K562 (cell line): ENCODE measurements around the gene HRAS. TPM values are rescaled to one million over a fixed set of nuclear protein-coding genes. Genes with fewer than 3 reads are reported as not detected.

ENCODE experiments used
- ATAC-seq: fragments of 200-7000 bp; cut with Tn5 transposase; 3 replicates; pipeline ENCODE4 v1.9.1; 2020; ENCODE audit warnings: moderate library complexity
- BruUV-seq: library from RNA; stranded (reverse); fragments of 400-500 nt; replicated peaks from 2 replicates; lab custom pipeline; 2021; lab: Mats Ljungman, UMichigan
- CTCF ChIA-PET: fragments of 300-600 bp; formaldehyde crosslinking; extraction: SDS; loops from one replicate; lab custom pipeline; 2021; ENCODE audit warnings: low intra/inter-chr PET ratio; lab: Yijun Ruan, JAX
- POLR2A ChIA-PET: fragments of 300-600, 350-650 bp; sonication (Branson Sonifier 250); formaldehyde crosslinking; extraction: SDS; loops from one replicate; lab custom pipeline; 2021; ENCODE audit warnings: antibody characterized with exemption, inconsistent platforms; lab: Yijun Ruan, JAX
- DNase-seq, 4 experiments: peaks; one replicate each; pipeline versions ENCODE4 v3.0.0 to v3.0.0-alpha.2; 2011 to 2018; ENCODE audit warnings: low spot score in 3 of 4, mixed read lengths in 3 of 4; ENCODE audit errors: extremely low read depth in 1 of 4
- FAIRE-seq: peaks from 2 replicates; lab custom pipeline; 2011; peaks lifted over from hg19 to GRCh38; lab: Jason Lieb, UNC
- H2AFZ ChIP-seq: 2 replicates; pipeline ENCODE4 v1.6.0; 2011; ENCODE audit warnings: low read depth, low read length, control low read depth, inconsistent platforms
- H3K27ac ChIP-seq: fragments of 200-600 bp; 3 replicates; pipeline ENCODE4 v1.8.0; 2011; ENCODE audit warnings: low read depth, mild to moderate bottlenecking, control low read depth, inconsistent platforms, low read length, moderate library complexity, mixed read lengths; ENCODE audit errors: extremely low read depth
- H3K27me3 ChIP-seq, 2 experiments: fragments of 300-600 bp in 1 of 2; 2 replicates in 1 of 2; 3 replicates in 1 of 2; pipeline versions ENCODE4 v1.6.0 to v1.8.0; 2011; ENCODE audit warnings: inconsistent platforms in 2 of 2, low read length in 2 of 2, mild to moderate bottlenecking in 1 of 2, mixed read lengths in 1 of 2, moderate library complexity in 1 of 2; ENCODE audit not compliant: control insufficient read depth in 2 of 2, insufficient read depth in 2 of 2
- H3K36me3 ChIP-seq: fragments of 300-600 bp; 3 replicates; pipeline ENCODE4 v1.8.0; 2011; ENCODE audit warnings: mild to moderate bottlenecking, low read length, inconsistent platforms; ENCODE audit not compliant: control insufficient read depth, insufficient read depth
- H3K4me1 ChIP-seq, 2 experiments: fragments of 200-600 bp in 1 of 2; replicated peaks in 1 of 2; 2 replicates in 1 of 2; 3 replicates in 1 of 2; pipeline versions ENCODE4 v1.5.1 to v1.8.0; 2011; ENCODE audit warnings: inconsistent platforms in 2 of 2, low read length in 2 of 2, mild to moderate bottlenecking in 1 of 2, mixed read lengths in 1 of 2, moderate library complexity in 1 of 2; ENCODE audit not compliant: control insufficient read depth in 2 of 2, insufficient read depth in 2 of 2
- H3K4me2 ChIP-seq: 2 replicates; pipeline ENCODE4 v1.6.1; 2011; ENCODE audit warnings: low read length, control low read depth, inconsistent platforms, mixed read lengths; ENCODE audit not compliant: insufficient read depth
- H3K4me3 ChIP-seq: fragments of 200-600 bp; sonication (generic), shearing (Covaris generic); 2 replicates; pipeline ENCODE4 v1.5.1; 2016; ENCODE audit warnings: control low read depth, inconsistent platforms
- H3K79me2 ChIP-seq: fragments of 200-600 bp; 3 replicates; pipeline ENCODE4 v1.8.0; 2011; ENCODE audit warnings: low read length, inconsistent platforms; ENCODE audit not compliant: control insufficient read depth, insufficient read depth
- H3K9ac ChIP-seq, 2 experiments: 2 replicates each; pipeline versions ENCODE4 v1.6.0 to v1.6.1; 2011; ENCODE audit warnings: low read depth in 2 of 2, low read length in 2 of 2, control low read depth in 1 of 2, inconsistent platforms in 1 of 2, mild to moderate bottlenecking in 1 of 2, mixed read lengths in 1 of 2; ENCODE audit not compliant: insufficient read depth in 1 of 2
- H3K9me1 ChIP-seq: one replicate; pipeline ENCODE4 v1.6.0; 2011; ENCODE audit warnings: inconsistent platforms, mild to moderate bottlenecking, low read length, moderate library complexity; ENCODE audit not compliant: control insufficient read depth, insufficient read depth
- H3K9me3 ChIP-seq: replicated peaks from 2 replicates; pipeline ENCODE4 v1.5.1; 2011; ENCODE audit warnings: low read depth, low read length, inconsistent platforms; ENCODE audit not compliant: control insufficient read depth, insufficient read depth
- H4K20me1 ChIP-seq: replicated peaks from 2 replicates; pipeline ENCODE4 v1.6.1; 2011; ENCODE audit warnings: low read length, inconsistent platforms, mixed read lengths; ENCODE audit not compliant: control insufficient read depth, insufficient read depth
- ATF1 ChIP-seq, 2 experiments: fragments of 450-650 bp in 1 of 2; IDR thresholded peaks; 2 replicates each; pipeline ENCODE4 v1.6.1; 2016; ENCODE audit warnings: missing compliant biosample characterization in 1 of 2, missing genetic modification characterization in 1 of 2
- ILK ChIP-seq: fragments of 450-650 bp; IDR thresholded peaks from 2 replicates; pipeline ENCODE4 v1.6.1; 2016; ENCODE audit warnings: missing genetic modification characterization, low read depth, mild to moderate bottlenecking, missing compliant biosample characterization, moderate library complexity, borderline replicate concordance
- KAT8 ChIP-seq: fragments of 450-650 bp; IDR thresholded peaks from 2 replicates; pipeline ENCODE4 v1.6.1; 2016; ENCODE audit warnings: low read depth, mild to moderate bottlenecking
- MBD2 ChIP-seq: sonication (generic); IDR thresholded peaks from 2 replicates; pipeline ENCODE4 v1.6.1; 2016; ENCODE audit warnings: low read depth, borderline replicate concordance
- RBM25 ChIP-seq: fragments of 200-400 bp; formaldehyde crosslinking; IDR thresholded peaks from 2 replicates; pipeline ENCODE4 v1.6.1; 2018; ENCODE audit warnings: low read length, low read depth, moderate library complexity; ENCODE audit not compliant: severe bottlenecking
- SREBF1 ChIP-seq: fragments of 150-350 bp; IDR thresholded peaks from 2 replicates; pipeline ENCODE4 v1.6.1; 2014; ENCODE audit warnings: antibody characterized with exemption, low read depth, low read length, borderline replicate concordance
- TAF1 ChIP-seq: IDR thresholded peaks from 2 replicates; pipeline ENCODE4 v1.6.1; 2011; ENCODE audit warnings: mild to moderate bottlenecking, low read length, moderate library complexity; ENCODE audit not compliant: insufficient read depth, control insufficient read depth, severe bottlenecking; ENCODE audit errors: extremely low read depth
- TRIM28 ChIP-seq: fragments of 450-650 bp; IDR thresholded peaks from 2 replicates; pipeline ENCODE4 v1.6.1; 2017
- ZNF717 ChIP-seq: fragments of 250-450 bp; sonication (Bioruptor Pico); IDR thresholded peaks from 2 replicates; pipeline ENCODE4 v1.5.0; 2021
- WGBS: fragments of 100-300 bp; shearing (Covaris generic); methylation state at CpG from one replicate; pipeline ENCODE4 v1.1.6; 2016; ENCODE audit warnings: low coverage, mixed read lengths; ENCODE audit not compliant: insufficient coverage; ENCODE audit errors: missing lambda C conversion rate; 5-methylcytosine and 5-hydroxymethylcytosine counted together
- in situ Hi-C: fragments of 300-500 bp; cut with MboI; formaldehyde crosslinking; loops from 4 replicates; pipeline ENCODE4 v1.15.0; 2018; ENCODE audit warnings: inconsistent platforms, mixed read lengths
- intact Hi-C: fragments of 100-400 bp; cut with micrococcal nuclease; formaldehyde crosslinking; loops from 2 replicates; pipeline ENCODE4 v1.14.2; 2022
- polyA plus RNA-seq, 8 experiments: library from polyadenylated mRNA; depleted of rRNA in 4 of 8; stranded (reverse) in 5 of 8; unstranded in 3 of 8; fragments of >200 nt; fragmentation: Nextera tagmentation in 2 of 8; fragmentation: Illumina TruSeq in 1 of 8; extraction: Ambion mirVana in 2 of 8; extraction: Trizol in 1 of 8; gene quantifications; 2 replicates each; pipeline versions ENCODE4 v1.2.1 to v1.2.3, GENCODE V29; 2011 to 2014; ENCODE audit warnings: inconsistent platforms in 1 of 8, missing spikeins in 1 of 8
- total RNA-seq, 7 experiments: library from RNA; depleted of rRNA in 6 of 7; stranded (reverse); fragments of >200 nt in 6 of 7; fragmentation: Illumina TruSeq in 2 of 7; extraction: Trizol in 2 of 7; gene quantifications; 2 replicates each; pipeline versions ENCODE4 v1.2.1 to v1.2.3, GENCODE V29; 2011 to 2021; ENCODE audit warnings: low replicate concordance in 1 of 7
- TF ChIP-seq, protein P1 (sequence below): fragments of 450-650 bp; IDR thresholded peaks from 2 replicates; pipeline ENCODE4 v1.6.1; 2016; ENCODE audit warnings: borderline replicate concordance
- TF ChIP-seq, protein P2 (sequence below), 3 experiments: fragments of 200-800 bp in 1 of 3; fragments of 250-450 bp in 1 of 3; fragments of 450-650 bp in 1 of 3; sonication (Bioruptor Pico) in 1 of 3; sonication (Bioruptor generic) in 1 of 3; formaldehyde crosslinking in 1 of 3; IDR thresholded peaks; 2 replicates each; pipeline versions ENCODE4 v1.6.1 to v1.8.0; 2016 to 2022; ENCODE audit warnings: mild to moderate bottlenecking in 2 of 3, missing genetic modification characterization in 2 of 3, missing compliant biosample characterization in 1 of 3, moderate library complexity in 1 of 3
- TF ChIP-seq, protein P3 (sequence below): fragments of 250-450 bp; sonication (Bioruptor Pico); IDR thresholded peaks from 2 replicates; pipeline ENCODE4 v1.8.0; 2022; ENCODE audit warnings: inconsistent platforms

Gene HRAS
- total and polyA plus RNA-seq, 9 of the 15 experiments (the other 6 are each of a cell fraction or from before 2014, with no cell fraction given) = 2.8 to 73.5 (median 29.6) TPM

DNA sequence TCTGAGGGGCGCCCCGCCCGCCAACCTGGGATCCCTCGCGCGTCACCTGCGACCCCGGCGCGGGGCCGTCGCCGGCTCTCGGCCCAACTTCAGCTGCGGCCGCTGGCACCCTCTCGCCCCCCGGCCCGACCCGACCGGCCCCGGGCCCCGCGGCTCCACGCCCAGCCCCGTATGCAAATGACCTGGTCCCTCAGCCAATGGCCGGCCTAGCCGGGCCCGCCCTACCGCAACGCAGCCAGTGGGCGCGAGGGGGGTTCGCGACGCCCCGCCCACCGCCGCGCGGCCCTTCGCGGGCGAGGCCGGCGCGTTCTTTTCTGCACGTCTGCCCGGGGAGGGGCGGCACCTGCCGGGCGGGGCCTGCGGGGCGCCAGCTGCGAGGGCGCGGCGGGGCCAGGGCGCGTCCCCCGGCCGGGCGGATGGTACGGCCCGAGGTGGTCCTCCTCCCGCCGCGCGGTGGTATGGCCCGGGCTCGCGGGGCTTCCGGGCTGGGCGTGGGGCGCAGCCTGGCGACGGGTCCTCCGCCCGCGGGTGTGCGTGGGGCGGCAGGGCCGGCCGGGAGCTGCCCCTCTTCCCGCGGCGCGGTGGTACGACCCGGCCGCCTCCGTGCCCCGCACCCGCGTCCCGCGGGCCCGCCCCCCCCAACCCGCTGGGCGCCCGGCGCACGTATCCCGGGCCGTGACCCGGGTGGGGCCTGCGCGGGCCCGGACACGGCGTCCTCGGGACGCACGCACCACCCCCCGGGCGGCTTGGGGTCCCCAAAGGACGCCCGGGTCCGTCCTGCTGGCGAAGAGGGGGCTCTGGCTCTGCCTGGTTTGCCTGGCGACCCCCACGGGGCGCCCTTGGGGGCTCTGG is 33.2 kb upstream of the HRAS start:
- in situ Hi-C loops (no loop called here), intact Hi-C loops (loop anchor here (10.0 kb wide), 1 partner anchor 226 kb away; the partner anchor contains the start of genes CEND1 and SLC25A22)
- peak overlapping the region; percentile 82 for H3K27ac ChIP-seq
- CTCF ChIA-PET = interaction anchor here (0.7 kb wide), 2 partner anchors 33 to 131 kb away, joined by 4 to 5 read pairs; partner anchors contain the start of gene HRAS
- no TSS peak for BruUV-seq
- peaks cover 30% of the 10 kb centered on the region for H3K79me2 ChIP-seq
- ATAC-seq (peak; percentile 98), FAIRE-seq (peak; percentile 83), DNase-seq (peak; percentile 89 to 97 (median 94))
- H3K4me3 ChIP-seq = peak overlapping the region; percentile 84
- H4K20me1 ChIP-seq = no peaks in the 10 kb centered on the region
- no peaks in the 10 kb centered on the region for H3K9me3 ChIP-seq
- peak overlapping the region; percentile 91 for H3K4me2 ChIP-seq
- POLR2A ChIA-PET = interaction anchor here (0.5 to 1.9 kb wide), 9 partner anchors 7 to 246 kb away, joined by 3 to 6 read pairs (median 4); no protein-coding TSS in a partner anchor
- H3K36me3 ChIP-seq = peaks cover 18% of the 10 kb centered on the region; the same call in 2 of the 3 replicates
- peak overlapping the region; percentile 83 to 96 for H3K9ac ChIP-seq
- H3K27me3 ChIP-seq = no peaks in the 10 kb centered on the region
- peaks cover 31 to 71% of the 10 kb centered on the region in 2 experiments for H3K4me1 ChIP-seq
- H2AFZ ChIP-seq = peak overlapping the region; percentile 68; the same call in 1 of the 2 replicates
- H3K9me1 ChIP-seq = no peaks in the 10 kb centered on the region
- WGBS = under 1% methylated on average over 58 of the region's 123 CpGs
- TF ChIP-seq TRIM28 (no peak), RBM25 (peak; percentile 99), ATF1 (CRISPR knock-in tag; IDR thresholded peaks at IDR 0.05) (peak; percentile 36; the same call in 1 of the 2 replicates), ATF1 (tag; IDR thresholded peaks at IDR 0.05) (no peak), TAF1 (peak; percentile 27), ILK (tag) (no peak), ZNF717 (CRISPR knock-in tag) (no peak), MBD2 (peak; percentile 58; the same call in 1 of the 2 replicates), KAT8 (no peak), SREBF1 (peak; percentile 79; the same call in 1 of the 2 replicates)
- TF ChIP-seq, protein P1, sequence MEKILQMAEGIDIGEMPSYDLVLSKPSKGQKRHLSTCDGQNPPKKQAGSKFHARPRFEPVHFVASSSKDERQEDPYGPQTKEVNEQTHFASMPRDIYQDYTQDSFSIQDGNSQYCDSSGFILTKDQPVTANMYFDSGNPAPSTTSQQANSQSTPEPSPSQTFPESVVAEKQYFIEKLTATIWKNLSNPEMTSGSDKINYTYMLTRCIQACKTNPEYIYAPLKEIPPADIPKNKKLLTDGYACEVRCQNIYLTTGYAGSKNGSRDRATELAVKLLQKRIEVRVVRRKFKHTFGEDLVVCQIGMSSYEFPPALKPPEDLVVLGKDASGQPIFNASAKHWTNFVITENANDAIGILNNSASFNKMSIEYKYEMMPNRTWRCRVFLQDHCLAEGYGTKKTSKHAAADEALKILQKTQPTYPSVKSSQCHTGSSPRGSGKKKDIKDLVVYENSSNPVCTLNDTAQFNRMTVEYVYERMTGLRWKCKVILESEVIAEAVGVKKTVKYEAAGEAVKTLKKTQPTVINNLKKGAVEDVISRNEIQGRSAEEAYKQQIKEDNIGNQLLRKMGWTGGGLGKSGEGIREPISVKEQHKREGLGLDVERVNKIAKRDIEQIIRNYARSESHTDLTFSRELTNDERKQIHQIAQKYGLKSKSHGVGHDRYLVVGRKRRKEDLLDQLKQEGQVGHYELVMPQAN = no peak
- TF ChIP-seq, protein P2, sequence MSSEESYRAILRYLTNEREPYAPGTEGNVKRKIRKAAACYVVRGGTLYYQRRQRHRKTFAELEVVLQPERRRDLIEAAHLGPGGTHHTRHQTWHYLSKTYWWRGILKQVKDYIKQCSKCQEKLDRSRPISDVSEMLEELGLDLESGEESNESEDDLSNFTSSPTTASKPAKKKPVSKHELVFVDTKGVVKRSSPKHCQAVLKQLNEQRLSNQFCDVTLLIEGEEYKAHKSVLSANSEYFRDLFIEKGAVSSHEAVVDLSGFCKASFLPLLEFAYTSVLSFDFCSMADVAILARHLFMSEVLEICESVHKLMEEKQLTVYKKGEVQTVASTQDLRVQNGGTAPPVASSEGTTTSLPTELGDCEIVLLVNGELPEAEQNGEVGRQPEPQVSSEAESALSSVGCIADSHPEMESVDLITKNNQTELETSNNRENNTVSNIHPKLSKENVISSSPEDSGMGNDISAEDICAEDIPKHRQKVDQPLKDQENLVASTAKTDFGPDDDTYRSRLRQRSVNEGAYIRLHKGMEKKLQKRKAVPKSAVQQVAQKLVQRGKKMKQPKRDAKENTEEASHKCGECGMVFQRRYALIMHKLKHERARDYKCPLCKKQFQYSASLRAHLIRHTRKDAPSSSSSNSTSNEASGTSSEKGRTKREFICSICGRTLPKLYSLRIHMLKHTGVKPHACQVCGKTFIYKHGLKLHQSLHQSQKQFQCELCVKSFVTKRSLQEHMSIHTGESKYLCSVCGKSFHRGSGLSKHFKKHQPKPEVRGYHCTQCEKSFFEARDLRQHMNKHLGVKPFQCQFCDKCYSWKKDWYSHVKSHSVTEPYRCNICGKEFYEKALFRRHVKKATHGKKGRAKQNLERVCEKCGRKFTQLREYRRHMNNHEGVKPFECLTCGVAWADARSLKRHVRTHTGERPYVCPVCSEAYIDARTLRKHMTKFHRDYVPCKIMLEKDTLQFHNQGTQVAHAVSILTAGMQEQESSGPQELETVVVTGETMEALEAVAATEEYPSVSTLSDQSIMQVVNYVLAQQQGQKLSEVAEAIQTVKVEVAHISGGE (CRISPR knock-in tag; IDR thresholded peaks at IDR 0.05) = peak in 1 of 3 experiments; percentile 32; a peak in 1 of 6 replicates
- TF ChIP-seq, protein P3, sequence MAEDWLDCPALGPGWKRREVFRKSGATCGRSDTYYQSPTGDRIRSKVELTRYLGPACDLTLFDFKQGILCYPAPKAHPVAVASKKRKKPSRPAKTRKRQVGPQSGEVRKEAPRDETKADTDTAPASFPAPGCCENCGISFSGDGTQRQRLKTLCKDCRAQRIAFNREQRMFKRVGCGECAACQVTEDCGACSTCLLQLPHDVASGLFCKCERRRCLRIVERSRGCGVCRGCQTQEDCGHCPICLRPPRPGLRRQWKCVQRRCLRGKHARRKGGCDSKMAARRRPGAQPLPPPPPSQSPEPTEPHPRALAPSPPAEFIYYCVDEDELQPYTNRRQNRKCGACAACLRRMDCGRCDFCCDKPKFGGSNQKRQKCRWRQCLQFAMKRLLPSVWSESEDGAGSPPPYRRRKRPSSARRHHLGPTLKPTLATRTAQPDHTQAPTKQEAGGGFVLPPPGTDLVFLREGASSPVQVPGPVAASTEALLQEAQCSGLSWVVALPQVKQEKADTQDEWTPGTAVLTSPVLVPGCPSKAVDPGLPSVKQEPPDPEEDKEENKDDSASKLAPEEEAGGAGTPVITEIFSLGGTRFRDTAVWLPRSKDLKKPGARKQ (CRISPR knock-in tag) = no peak
